Activated CD8-positive, alpha-beta memory T cell treated with anti-CD3 and anti-CD28 coated beads for 24 hours (primary cell): Measurements from ENCODE around the gene KCNN3.

Experiments used
- DNase-seq: peaks from one replicate; pipeline ENCODE4 v3.0.0-alpha.2; 2020

Gene KCNN3

DNA sequence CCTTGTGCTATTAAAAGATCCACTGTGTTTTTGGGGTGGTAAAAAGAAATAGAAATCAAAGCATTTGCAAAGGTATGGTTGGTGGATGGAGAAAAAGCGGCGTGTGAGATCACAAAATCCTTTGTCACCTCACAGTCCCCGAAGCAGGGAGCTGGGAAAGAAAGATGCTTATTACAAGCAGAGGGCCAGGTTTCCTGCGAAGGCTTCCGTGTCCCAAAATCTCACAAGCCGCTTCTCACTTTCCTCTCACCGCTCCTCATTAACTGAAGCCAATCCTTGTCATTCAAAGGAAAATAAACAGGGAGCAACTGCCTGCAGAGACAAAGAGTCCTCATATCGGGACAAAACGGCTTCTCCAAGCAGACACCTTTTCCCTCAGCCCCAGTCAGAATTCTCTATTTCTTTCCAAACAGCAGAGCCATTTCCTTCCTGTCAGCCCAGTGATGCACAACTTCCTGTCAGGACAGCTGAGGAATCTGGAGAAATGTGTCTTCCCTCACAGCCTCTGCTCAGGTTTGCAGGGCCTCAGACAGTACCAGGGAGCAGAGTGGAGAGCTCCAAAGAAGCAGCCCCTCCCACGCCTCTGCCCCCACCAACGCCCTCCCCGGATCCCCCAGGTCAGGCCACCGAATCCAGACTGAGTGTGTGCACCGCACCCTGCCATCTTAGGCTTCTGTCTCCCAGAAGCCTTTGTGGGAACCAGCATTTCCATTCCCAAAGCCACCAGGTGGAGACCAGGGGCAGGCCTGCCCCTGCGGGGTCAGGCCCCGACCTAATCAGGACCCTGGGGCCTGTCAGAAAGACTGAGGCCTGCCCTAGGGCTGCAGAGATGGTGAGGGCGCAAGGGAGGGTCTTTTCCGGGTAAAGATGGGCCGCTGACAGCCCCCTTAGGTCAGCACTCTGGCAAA, 29.6 kb downstream of the KCNN3 start:
- no peak for DNase-seq

DNA sequence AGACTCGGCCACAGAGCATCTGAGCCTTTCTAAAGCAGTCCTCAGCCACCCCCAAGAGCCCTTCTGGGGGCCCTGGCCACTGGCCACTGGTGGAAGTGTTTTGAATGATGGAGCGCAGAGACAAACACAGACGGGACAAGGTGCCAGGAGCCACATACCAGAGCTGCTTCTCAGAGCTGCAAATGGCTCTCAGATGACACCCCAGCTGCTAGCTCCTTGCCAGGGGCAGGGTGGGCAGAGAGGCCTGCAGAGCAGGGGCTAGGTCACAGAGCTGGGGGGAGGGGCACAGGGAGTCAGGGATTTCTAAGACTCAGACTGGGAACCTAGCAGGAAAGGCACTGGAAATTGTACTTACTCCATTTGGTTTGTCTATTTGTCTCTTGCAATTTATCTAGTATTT, 30.4 kb downstream of the KCNN3 start:
- DNase-seq = no peak

DNA sequence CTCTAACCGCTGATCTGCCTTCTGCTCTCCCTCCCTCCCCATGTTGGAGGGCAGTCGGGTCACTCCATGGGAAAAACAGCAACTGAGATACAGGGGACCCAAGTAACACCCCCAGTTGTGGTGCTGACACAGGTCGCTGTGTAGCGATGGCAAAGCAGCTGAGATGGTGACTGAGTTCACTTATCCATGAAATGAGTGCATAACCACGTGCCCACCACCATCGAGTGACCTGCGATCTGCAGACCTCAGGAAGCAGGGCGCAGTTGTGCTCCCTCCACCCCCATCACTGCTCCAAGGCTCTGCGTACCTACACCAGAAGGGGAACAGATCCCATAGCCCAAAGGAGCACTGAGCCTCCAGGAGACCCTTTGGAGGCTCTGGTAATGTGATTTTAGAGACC, 31.1 kb downstream of the KCNN3 start:
- DNase-seq = no peak

DNA sequence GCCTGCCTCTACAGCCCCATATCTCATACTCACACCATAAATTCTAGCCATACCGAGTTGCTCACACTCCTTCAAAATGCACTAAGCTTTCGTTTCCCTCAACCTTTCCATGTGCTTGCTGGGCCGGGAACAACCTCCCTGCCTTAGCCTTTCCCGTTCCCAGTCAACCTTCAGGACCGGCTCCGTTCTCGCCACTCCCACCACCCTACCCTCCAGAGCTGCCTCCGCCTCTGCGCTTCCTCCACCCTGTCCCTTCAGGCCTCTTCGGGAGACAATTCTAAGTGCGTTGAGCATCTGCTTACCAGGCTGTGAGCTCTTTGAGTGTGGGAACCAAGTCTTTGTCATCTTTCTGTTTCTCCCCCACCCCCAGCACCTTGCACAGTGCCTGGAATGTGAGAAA, 31.6 kb downstream of the KCNN3 start:
- no peak for DNase-seq

DNA sequence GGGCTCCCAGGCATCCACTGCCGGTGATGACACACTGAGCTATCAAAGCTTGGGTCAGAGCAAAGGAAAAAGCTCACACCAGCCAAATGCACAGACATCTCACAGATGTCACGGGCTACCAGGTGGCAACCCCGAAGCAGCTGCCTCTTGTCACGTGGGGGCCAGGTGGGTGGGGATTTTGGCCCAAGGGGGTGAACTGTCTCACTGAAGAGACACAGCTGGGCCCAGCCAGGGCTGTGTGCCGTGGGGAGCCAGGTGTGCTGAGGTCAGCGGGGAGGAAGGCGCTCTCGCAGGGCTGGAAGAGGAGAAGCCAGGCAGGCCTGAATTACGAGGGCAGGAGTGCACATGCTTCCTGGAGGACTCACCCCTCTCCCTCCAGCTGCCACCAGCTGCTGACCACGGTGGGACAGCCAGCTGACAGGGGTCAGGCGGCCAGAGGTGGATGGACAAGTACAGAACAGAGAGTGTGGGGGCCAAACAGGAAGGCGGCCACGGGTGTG, 32.4 kb downstream of the KCNN3 start:
- DNase-seq = no peak

DNA sequence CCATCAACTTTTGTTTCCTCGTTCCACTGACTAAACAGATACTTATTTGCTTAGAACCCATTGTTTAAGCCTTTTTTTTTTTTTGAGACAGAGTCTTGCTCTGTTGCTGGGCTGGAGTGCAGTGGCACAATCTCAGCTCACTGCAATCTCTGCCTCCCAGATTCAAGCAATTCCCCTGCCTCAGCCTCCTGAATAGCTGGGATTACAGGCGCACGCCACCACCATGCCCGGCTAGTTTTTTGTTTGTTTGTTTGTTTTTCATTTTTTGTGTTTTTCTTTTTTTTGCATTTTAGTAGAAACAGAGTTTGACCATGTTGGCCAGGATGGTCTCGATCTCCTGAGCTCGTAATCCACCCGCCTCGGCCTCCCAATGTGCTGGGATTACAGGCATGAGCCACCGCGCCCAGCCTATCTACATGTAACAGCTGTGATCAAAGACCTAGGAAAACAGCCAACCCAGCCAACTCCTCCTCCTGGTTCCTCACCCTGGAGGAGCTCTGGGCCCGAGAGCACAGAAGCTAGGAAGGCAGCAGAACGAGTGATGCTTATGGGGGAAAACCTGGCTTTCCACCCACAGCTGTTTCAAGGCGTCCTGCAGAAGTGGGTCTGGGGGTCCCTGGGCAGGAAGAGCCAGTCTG, 32.9 kb downstream of the KCNN3 start:
- no peak for DNase-seq

DNA sequence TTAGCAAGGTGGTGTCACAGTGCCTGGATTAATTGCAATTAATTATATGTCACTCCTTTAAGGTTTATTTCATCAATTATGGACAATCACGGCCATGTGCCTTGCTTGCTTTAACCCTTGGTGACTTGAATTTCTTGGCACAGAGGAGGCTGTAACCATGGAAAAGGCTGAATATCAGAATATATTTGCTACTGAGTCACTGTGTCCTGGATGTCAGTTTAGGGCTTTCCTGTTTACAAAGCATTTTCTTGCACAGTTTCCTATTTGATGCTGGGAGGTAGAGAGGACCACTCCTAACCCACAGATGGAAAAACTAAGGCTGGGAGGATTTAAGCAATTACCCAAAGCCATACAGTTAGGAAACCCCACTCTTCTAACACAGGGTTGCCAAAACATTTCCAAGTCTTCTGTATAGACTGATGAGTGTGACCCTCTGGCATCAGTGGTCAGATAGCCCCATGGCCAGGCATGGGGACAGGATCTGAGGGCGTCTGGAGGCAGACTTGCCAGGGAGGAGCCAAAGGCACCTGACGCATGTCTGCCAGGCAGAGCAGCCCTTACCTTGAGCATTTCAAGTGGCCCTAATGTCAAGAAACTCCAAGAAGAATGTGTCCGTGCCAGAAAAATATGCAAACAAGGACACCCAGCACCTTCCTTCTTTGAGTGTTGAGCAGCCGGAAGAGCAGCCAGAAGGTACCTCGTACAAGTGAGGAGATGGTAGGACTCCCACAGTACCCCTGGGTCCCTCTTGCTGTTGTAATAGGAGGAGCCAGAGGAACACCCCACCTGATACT, 34.4 kb downstream of the KCNN3 start:
- DNase-seq = no peak

DNA sequence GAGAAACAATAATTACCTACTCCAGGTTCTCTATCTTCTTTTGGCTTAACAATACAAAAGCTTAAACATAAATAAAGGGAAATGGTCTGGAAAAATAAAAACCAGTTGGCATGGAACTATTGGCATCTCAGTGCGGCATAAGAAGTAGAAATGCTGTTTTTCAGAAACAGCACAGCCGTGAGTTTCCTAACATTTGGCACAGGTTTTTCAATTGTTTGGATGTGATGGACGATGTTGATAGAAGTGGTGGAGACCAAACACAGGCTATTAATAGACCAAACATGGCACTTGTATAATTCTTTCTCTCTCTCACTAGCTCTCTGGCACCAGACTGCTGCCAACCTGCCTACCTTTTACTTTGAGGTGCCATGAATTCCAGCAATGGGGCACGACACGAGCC, 36.2 kb downstream of the KCNN3 start:
- no peak for DNase-seq

DNA sequence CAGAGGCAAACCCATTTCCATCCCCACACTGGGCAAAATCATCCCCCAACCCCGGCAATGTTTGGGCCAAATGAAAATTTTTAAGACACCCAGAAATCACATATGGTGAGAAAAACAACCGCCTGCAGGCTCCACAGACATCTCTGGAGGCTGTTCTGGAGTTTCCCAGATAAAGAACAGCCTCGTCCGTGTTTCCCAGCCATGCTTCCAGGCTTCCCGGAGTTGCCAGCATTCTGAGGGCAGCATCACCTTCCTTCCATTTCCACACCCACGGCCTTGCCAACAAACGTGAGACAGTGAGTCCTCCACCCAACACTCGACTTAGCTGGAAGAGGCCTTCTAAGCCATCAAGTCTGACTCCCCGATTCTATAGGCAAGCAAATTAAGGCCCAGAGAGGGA, 36.9 kb downstream of the KCNN3 start:
- DNase-seq = no peak

DNA sequence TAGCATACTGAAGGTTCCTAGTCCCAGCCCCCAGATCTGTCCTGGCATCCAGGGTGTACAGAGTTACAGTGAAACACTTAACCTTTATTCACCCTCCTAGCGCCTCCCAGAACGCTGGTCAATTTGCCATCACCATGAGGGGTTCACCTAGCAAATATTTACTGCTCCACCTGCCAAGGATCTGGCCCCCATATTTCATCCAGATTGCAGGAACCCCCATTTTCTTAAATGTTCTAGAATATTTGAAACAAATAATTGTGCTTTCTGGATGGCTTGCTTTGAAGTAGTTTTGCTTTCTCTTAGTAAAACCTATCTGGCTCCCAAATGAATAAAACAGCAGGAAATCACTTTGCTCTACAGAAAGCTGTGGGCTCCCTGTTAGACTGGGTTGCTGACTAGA, 37.7 kb downstream of the KCNN3 start:
- no peak for DNase-seq

DNA sequence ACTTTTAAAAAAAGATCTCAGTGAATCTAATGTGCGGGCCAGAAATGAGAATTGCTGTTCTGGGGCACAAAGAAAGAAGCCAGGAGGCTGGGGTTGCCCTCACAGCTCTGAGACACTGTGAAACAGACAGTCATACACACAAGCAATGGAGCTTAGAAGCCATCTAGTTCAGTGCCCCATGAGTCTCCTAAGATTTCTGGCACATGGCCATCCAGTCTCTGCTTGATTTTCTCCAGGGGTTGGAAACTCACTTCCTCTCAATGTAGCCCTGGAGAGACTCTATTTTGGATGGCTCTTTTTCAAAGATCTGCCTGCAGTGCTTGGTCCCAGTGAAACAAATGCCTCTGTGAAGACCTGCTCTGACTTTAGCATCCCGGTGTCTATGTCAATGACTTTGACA, 38.6 kb downstream of the KCNN3 start:
- no peak for DNase-seq

DNA sequence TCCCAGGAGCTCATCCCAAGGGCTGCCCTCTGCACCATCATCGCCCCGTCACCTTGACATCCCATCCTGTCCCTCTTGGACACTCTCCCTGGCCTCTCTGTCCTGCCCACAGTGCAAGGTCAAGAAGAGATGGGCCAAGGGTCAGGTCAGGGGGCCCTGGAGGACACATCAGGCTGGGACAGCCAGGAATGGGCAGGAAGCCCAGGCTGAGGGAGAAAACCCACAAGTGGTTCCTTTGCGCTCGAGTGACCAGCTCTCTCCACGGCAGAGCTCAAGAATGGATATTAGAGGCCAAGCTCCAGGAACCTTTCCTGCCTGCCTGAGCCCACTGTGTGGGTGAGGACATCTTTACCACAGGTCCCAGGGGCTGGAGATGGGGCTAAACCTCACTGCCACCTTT, 41.0 kb downstream of the KCNN3 start:
- DNase-seq = no peak

DNA sequence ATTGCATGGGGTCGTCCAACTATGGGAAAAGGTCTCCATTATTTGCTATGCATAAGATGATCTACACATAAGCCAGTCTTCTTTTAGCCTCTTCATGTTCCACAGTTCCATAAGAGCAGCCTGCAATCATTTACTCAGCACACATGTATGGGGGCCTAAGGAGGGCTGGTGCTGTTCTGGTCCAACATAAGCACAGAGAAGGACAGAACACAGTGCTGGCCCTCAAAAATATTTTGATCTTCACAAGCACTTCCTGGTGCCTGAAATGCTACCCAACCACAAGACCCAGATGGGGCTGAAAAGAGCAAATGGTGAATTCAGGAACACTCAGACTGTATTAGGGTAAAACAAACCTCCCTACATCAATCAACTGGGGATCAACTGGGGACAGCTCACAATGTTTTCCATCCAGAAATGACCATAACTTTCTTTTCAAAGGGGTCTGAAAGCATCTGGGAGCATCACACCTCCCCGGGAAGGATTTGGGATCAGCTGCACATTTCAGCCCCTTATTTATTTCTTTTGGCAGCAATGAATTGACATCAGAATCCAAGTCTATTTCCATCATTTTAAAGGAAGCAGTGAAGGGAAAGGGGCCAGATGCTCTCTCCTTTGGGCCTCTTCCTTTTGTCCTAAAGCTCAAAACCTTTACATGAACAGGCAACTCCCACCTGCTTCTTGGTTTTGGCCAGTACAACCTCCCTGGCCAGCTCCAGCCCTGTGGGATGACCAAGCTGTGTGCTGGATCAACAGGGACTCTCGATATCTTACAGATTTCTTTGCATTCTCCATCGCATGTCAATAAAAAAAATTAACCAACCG, 45.7 kb downstream of the KCNN3 start:
- DNase-seq = no peak

DNA sequence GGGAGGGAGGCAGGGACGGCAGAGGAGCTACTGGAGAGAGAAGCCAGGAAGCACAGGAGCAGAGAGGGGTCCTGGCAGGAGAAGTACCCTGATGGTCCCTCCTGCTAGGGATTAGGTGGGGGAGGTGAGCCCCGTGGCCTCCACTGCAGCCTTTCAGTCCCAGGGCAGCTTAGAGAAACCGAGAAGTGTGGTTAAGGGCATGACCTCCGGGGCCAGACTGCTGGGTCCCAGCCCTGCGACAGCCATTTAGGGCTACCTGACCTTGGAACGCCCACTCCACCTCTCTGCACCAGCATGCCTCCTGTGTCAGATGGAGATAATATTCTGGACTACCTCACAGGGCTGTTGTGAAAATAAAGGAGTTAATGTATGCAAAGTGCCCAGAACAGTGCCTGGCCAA, 47.4 kb downstream of the KCNN3 start:
- DNase-seq = no peak

DNA sequence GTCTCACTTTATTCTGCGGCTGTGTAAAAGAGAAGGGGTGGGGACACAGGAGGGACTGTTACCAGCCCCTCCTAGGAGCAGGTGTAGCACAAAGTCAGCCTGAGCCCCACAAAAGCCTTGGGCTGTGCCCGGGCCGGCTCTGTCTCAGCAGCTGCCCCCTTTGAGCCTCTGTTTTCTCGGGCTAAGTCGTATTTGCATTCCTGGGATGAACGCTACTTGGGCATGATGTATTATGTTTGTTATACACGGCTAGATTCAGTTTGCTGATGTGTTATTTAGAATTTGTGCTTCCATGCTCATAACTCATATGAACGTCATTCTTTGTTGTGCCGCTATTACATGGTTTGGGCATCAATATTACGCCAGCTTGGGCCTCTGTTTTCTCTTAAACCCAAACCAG, 47.8 kb downstream of the KCNN3 start:
- DNase-seq = no peak

DNA sequence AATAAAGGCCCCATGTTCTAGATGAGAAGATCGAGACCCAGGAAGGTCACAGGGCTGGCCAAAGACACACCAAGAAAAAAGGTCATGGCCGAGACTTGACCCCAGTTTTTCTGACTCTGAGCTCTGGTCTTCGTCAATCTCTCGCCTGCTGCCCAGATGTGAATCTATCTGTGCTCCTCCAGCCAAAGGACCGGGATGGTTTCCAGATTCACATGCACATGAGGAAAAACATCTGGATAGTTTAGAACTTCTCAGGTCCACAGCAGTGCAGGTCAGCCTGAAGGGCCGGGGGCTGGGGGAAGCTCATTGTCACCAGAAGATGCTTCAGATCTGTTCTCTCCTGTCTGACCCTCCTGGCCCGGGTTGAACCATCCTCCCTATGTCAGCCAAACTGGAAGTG, 49.0 kb downstream of the KCNN3 start:
- no peak for DNase-seq

DNA sequence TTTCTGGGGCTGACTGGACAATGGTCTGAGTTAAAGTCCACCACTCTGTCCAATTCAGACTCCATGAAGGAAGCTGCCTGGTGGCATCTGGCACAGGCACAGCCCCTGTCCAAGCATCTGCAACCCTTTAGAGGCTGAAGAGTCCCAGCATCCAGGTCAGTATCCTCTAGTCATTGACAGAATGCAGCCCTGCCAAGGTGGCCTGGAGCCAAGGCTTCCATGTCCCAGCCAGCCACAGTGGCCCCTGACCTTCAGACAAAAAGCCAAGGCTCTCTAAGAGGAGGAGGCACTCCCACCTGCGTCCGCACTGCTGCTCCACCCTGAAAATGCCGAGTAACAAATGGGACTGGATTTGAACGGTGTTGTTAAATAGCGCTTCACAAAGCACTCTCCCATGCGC, 49.4 kb downstream of the KCNN3 start:
- no peak for DNase-seq

DNA sequence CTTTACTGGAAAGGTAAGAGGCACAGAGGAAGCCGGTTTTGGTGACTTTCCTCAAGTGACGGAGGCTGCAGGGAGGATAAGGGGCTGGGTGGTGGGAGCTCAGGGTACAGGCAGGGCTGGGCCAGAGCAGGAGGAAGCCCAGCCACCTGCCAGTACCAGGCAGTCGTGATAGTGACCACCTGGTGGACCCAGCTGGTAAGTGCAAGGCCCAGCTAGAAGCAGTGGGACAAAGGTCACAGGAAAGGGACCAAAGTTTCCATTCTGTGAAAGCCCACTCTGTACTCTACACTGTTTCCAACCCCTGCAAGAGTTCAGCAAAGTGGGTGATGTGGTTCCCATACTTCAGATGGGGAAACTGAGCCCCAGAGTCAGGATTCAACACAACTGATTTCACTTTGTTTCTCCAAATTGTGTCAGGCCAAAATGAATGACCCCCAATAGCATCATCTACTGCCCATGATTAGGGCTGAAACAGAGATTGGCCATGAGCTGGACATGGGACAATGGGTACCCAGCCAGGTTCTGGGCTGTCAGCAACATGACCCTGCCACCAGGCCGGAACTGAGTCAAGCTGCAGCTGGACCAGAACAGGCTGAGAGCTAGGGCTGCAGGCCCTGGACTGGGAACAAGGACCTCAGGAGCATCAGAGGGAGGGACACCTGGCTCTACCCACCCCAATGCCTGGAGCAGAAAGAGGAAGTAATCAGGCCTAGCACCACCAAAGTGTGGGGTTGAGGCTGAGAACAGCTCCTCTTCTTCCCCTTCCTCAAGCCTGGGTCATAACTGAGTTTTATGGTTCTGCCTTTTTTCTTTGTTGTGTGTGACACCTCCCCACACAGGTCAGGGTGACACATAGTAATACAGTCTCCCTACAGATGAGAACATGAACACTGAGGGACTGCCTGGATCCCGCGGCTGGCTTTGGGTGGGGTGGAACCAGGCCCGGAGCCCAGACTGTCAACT, 50.2 kb downstream of the KCNN3 start:
- DNase-seq = peak; percentile 64

DNA sequence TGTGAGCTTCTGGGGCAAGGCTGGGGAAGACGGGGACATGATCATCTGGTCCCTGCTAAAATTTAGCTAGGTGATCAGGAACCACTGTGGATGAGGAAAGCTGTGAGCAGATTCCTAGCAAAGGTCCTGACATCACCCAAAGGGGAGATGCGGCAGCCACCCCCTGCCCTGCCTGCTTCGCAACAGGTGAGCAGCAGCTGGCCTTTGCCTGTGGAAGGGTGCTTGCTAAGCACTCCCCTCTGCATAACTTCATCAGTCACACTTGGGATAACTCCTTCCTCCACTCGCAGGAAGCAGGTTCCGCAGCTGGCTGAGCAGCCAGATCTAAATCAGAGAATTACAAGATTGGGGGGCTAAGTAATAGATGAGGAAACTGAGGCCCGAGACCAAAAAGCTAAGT, 51.2 kb downstream of the KCNN3 start:
- no peak for DNase-seq

DNA sequence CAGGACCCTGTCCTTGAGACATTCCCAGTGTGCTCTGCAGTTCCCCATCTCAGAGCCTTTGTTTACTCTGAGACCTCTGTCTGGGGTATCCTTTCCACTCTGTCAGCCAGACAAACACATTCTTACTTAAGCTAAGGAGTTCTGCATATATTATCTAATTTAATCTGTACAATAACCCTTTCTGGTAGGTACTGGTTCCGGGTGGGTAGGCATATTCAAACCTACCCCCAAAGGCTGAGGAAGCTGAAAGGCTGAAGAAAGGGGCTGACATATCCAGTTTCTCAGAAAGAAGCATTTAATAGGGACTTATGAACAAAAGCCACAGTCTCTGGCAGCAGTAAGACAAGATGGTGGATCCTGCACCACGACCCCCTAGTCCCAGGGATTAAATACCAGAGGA, 53.1 kb downstream of the KCNN3 start:
- DNase-seq = no peak

DNA sequence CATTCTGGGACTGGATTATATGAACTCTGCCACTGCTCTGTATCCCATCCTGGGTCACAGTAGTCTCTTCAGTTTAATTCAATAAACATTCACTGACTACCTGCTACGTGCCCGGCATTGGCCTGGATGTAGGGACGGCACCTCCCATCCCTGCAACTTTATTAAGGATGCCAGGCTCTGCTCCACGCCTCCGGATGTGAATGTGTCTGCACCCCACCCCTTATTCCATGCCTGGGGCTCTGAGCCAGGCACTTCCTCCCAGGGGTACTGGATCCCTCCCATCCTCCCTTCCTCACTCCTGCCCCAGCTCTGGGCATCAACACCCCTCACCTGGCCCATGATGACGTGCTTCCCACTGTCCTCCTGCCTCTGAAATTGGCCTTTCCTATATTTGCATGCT, 53.7 kb downstream of the KCNN3 start:
- no peak for DNase-seq
